Stimulated activated CD8-positive, alpha-beta memory T cell treated with anti-CD3 and anti-CD28 coated beads, Interleukin-2, amount 100 ng/mL, for 1 hour (primary cell): ENCODE measurements around the gene ABCA4.
"Not testable (repeated sequence)": the region's sequence is repeated elsewhere in the genome, so short reads cannot be mapped to it uniquely, and the experiment has no call there.

Source experiments
- DNase-seq, 2 donors: peaks; one replicate each; pipeline ENCODE4 v3.0.0-alpha.2; 2020; ENCODE audit warnings: low read depth in 2 of 2

The ABCA4 gene

GRCh38 chr1:94004924-94005323 lies 116.0 kb downstream of the ABCA4 start:
- DNase-seq, result no peak

- DNase-seq, result no peak
These were observed 118.7 kb downstream of the ABCA4 start for GRCh38 chr1:94002046-94002787.

- no peak for DNase-seq
These were observed 119.4 kb downstream of the ABCA4 start for GRCh38 chr1:94001397-94002045.

- no peak for DNase-seq
These were observed 120.3 kb downstream of the ABCA4 start for GRCh38 chr1:94000510-94001282.

GRCh38 chr1:93999840-94000415 lies 121.0 kb downstream of the ABCA4 start:
- DNase-seq, result no peak

- not testable (repeated sequence) for DNase-seq
These were observed 122.4 kb downstream of the ABCA4 start for GRCh38 chr1:93998532-93998931.

- DNase-seq, result no peak
These were observed 123.2 kb downstream of the ABCA4 start for GRCh38 chr1:93997756-93998155.

- DNase-seq, result no peak
These were observed 125.0 kb downstream of the ABCA4 start for GRCh38 chr1:93995837-93996536.

- DNase-seq, result no peak
These were observed 127.2 kb downstream of the ABCA4 start for GRCh38 chr1:93993731-93994130.

GRCh38 chr1:93992954-93993353 lies 128.0 kb downstream of the ABCA4 start:
- no peak for DNase-seq

GRCh38 chr1:93992190-93992589 lies 128.8 kb downstream of the ABCA4 start:
- DNase-seq, result no peak

- no peak for DNase-seq
These were observed 129.7 kb downstream of the ABCA4 start for GRCh38 chr1:93991271-93991670.

- DNase-seq, result not testable (repeated sequence)
These were observed 130.5 kb downstream of the ABCA4 start for GRCh38 chr1:93990477-93990876.

GRCh38 chr1:93990010-93990409 lies 130.9 kb downstream of the ABCA4 start:
- DNase-seq, result no peak

- DNase-seq, result no peak
These were observed 131.3 kb downstream of the ABCA4 start for GRCh38 chr1:93989601-93990000.

GRCh38 chr1:93988634-93989350 lies 132.2 kb downstream of the ABCA4 start:
- DNase-seq, result no peak

- no peak for DNase-seq
These were observed 139.7 kb downstream of the ABCA4 start for GRCh38 chr1:93981274-93981667.

GRCh38 chr1:93980320-93981273 lies 140.4 kb downstream of the ABCA4 start:
- DNase-seq, result no peak

GRCh38 chr1:93979718-93980319 lies 141.1 kb downstream of the ABCA4 start:
- no peak for DNase-seq
